Mesothelial cell of epicardium (in vitro differentiated cells): Measurements from ENCODE around the gene BICRAL. TPM values are rescaled to one million over a fixed set of nuclear protein-coding genes. Genes with fewer than 3 reads are reported as not detected.

ENCODE experiments used
- DNase-seq, 2 experiments: peaks; one replicate each; pipeline ENCODE4 v3.0.0; 2021; ENCODE audit warnings: low spot score in 2 of 2; ENCODE audit not compliant: unreplicated experiment in 2 of 2
- H3K27ac Mint-ChIP-seq: 2 replicates; pipeline ENCODE4 v1.8.0; 2021; ENCODE audit warnings: mixed read lengths
- H3K27me3 Mint-ChIP-seq: 2 replicates; pipeline ENCODE4 v1.8.0; 2021; ENCODE audit warnings: low read depth, mixed read lengths
- H3K36me3 Mint-ChIP-seq: 2 replicates; pipeline ENCODE4 v1.8.0; 2021; ENCODE audit warnings: mixed read lengths
- H3K4me1 Mint-ChIP-seq: 2 replicates; pipeline ENCODE4 v1.8.0; 2021; ENCODE audit warnings: mixed read lengths
- H3K4me3 Mint-ChIP-seq: 2 replicates; pipeline ENCODE4 v1.8.0; 2021; ENCODE audit warnings: mild to moderate bottlenecking, moderate library complexity, mixed read lengths
- H3K9me3 Mint-ChIP-seq: 2 replicates; pipeline ENCODE4 v1.8.0; 2021; ENCODE audit warnings: mixed read lengths
- total RNA-seq: library from RNA; stranded (reverse); gene quantifications from 3 replicates; pipeline ENCODE4 v1.2.1, GENCODE V29; 2021
- TF ChIP-seq, protein P1 (sequence below): fragments of 200-600 bp; sonication (generic); IDR thresholded peaks from one replicate; pipeline ENCODE4 v1.5.0; 2021; ENCODE audit warnings: antibody characterized with exemption; ENCODE audit not compliant: unreplicated experiment

The BICRAL gene
- total RNA-seq, 1 donor from 2014 or later, result 13.2 TPM

DNA sequence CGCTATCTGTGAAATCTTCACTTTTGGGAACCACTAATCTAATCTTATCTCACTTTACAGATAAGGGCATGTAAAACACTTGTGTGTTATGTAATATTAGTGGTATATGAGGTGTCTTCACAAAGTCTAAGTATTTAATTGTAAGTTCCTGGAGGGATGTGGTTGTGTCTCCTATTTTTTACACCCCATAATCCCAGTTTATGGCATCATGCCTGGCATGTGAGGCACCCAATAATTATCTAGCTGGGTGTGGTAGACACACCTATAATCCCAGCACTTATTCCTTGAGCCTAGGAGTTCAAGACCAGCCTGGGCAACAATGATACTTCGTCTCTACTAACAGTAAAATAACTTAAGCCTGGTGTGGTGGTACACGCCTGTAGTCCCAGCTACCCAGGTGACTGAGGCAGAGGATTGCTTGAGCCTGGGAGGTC, 19.4 kb upstream of the BICRAL start:
- no peaks in the 10 kb centered on the region for H3K9me3 Mint-ChIP-seq
- DNase-seq, result no peak
- H3K4me3 Mint-ChIP-seq, result no peak overlapping the region
- peaks cover 2% of the 10 kb centered on the region for H3K36me3 Mint-ChIP-seq
- H3K27me3 Mint-ChIP-seq, result no peaks in the 10 kb centered on the region
- no peak overlapping the region for H3K27ac Mint-ChIP-seq
- H3K4me1 Mint-ChIP-seq, result no peaks in the 10 kb centered on the region
- TF ChIP-seq, protein P1, sequence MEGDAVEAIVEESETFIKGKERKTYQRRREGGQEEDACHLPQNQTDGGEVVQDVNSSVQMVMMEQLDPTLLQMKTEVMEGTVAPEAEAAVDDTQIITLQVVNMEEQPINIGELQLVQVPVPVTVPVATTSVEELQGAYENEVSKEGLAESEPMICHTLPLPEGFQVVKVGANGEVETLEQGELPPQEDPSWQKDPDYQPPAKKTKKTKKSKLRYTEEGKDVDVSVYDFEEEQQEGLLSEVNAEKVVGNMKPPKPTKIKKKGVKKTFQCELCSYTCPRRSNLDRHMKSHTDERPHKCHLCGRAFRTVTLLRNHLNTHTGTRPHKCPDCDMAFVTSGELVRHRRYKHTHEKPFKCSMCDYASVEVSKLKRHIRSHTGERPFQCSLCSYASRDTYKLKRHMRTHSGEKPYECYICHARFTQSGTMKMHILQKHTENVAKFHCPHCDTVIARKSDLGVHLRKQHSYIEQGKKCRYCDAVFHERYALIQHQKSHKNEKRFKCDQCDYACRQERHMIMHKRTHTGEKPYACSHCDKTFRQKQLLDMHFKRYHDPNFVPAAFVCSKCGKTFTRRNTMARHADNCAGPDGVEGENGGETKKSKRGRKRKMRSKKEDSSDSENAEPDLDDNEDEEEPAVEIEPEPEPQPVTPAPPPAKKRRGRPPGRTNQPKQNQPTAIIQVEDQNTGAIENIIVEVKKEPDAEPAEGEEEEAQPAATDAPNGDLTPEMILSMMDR, result no peak

DNA sequence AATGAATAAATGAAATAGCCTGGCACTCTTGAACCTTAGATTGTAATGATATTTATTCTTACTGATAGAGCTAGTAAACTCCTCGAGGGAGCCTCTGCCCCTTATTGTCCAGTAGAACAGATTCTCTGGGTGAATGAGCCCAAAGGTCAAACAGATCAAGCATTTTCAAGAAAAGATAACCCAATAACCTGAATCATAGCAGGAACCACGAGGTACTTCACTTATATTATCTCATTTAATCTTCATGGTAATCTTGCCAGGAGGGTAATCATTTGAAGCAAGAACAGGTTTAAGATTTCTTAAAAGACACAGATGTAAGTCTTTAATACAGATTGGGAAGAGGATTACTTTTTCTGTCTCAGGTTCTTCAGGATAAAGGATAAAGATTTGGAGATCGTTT, 18.9 kb upstream of the BICRAL start:
- no peak for DNase-seq
- no peak overlapping the region for H3K27ac Mint-ChIP-seq

DNA sequence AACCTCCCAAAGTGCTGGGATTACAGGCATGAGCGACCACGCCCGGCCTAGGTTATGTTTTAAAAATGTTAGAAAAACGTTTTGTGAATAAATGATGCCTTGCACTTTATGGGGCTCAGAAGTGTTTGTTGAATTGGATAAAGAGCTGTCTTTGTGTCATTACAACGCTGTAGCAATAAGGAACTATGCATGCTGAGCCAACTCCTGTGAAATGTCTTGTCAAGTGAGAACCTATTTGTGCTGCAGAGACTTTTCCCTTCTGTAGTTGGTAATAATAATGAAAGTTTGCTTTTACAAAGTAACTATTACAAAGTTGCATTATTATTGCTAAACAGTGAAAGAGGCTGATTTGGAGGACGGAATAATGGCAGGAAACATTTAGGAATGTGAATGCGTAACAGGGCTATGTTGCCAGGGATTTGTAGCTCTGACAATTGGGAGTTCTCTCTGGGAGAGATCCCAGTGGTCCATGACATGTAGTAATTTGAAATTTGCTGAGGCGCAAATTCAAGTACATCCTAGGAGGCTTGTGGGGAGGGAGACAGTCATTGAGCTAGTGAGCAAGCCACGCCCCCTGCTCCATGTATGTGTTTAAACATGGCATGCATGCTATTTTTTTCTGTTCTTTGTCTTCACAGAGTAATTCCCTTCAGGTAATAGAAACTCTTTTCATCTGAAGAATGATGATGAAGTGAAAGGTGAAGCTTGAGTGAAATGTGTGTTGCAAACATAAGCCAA, 16.8 kb upstream of the BICRAL start:
- TF ChIP-seq, protein P1, result no peak
- Mint-ChIP-seq H3K36me3 (peaks cover 2% of the 10 kb centered on the region), H3K4me3 (no peak overlapping the region), H3K27me3 (no peaks in the 10 kb centered on the region), H3K4me1 (no peaks in the 10 kb centered on the region), H3K27ac (no peak overlapping the region), H3K9me3 (no peaks in the 10 kb centered on the region)
- no peak for DNase-seq

More for the DNA sequence above, 18.9 kb upstream of the BICRAL start:
- Mint-ChIP-seq H3K4me3 (no peak overlapping the region), H3K4me1 (no peaks in the 10 kb centered on the region), H3K36me3 (peaks cover 2% of the 10 kb centered on the region), H3K9me3 (no peaks in the 10 kb centered on the region), H3K27me3 (no peaks in the 10 kb centered on the region)
- TF ChIP-seq, protein P1, result no peak

DNA sequence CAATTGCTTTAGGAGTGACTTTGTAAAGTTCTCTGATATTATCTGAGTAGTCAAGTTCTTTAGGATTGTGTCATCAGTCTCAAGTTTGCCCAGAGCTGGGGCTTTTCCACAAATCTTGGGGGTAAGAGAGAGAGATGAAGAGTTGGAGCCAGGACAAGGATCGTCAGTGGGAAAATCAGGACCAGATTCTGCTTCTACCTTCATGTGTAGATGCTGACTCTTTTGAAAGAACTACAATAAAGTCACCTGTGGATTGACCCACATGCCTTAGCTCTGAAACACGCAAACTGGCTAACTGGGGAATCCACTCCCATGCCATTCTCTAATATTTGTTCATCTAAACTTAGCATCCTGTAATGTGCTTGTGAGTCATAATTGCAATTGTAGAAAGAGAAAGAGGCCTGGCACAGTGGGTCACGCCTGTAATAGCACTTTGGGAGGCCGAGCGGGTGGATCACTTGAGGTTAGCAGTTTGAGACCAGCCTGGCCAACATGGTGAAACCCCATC, 15.6 kb upstream of the BICRAL start:
- peaks cover 5% of the 10 kb centered on the region for H3K4me1 Mint-ChIP-seq
- no peak for DNase-seq
- TF ChIP-seq, protein P1, result no peak
- peaks cover 2% of the 10 kb centered on the region for H3K36me3 Mint-ChIP-seq
- H3K4me3 Mint-ChIP-seq, result no peak overlapping the region
- no peak overlapping the region for H3K27ac Mint-ChIP-seq
- no peaks in the 10 kb centered on the region for H3K9me3 Mint-ChIP-seq
- H3K27me3 Mint-ChIP-seq, result no peaks in the 10 kb centered on the region

DNA sequence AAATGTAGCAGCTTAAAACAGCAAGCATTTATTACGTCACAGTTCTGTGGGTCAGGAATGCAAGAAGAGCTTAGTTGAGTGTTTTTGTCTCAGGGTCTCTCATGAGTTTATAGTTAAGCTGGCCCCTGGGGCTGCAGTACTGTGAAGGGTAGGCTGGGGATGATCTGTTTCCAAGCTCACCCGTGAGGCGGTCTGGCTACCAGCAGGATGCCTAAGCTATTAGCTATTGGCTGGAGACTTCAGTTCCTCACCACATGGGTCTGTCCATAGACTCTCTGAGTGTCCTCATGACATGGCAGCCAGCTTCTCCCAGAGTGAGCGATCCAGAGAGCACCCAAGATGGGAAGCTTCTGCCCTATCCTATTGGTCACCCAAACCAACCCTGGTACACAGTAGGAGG, 12.8 kb upstream of the BICRAL start:
- Mint-ChIP-seq H3K36me3 (peaks cover 2% of the 10 kb centered on the region), H3K27ac (no peak overlapping the region), H3K27me3 (peaks cover 2% of the 10 kb centered on the region), H3K4me1 (peaks cover 11% of the 10 kb centered on the region), H3K4me3 (no peak overlapping the region), H3K9me3 (no peaks in the 10 kb centered on the region)
- DNase-seq, result no peak
- TF ChIP-seq, protein P1, result no peak
